IPS DF 6.9 (cell line): ENCODE measurements around the gene GANC.
A peak's percentile ranks its signal among the peaks of the same experiment; 100 is the strongest.
"Not testable (repeated sequence)": the region's sequence is repeated elsewhere in the genome, so short reads cannot be mapped to it uniquely, and the experiment has no call there.

Source experiments
- DNase-seq: peaks from one replicate; pipeline ENCODE4 v3.0.0-alpha.2; 2013; ENCODE audit warnings: low read depth, low spot score
- H3K27ac ChIP-seq: one replicate; pipeline ENCODE4 v1.5.1; 2013; ENCODE audit warnings: low read length, control low read depth
- H3K27me3 ChIP-seq: 2 replicates; pipeline ENCODE4 v1.6.1; 2013; ENCODE audit warnings: mild to moderate bottlenecking, low read length; ENCODE audit not compliant: control insufficient read depth, insufficient read depth
- H3K36me3 ChIP-seq: 2 replicates; pipeline ENCODE4 v1.6.1; 2013; ENCODE audit warnings: low read length; ENCODE audit not compliant: control insufficient read depth, insufficient read depth
- H3K4me1 ChIP-seq: 2 replicates; pipeline ENCODE4 v1.6.1; 2013; ENCODE audit warnings: low read length; ENCODE audit not compliant: control insufficient read depth, insufficient read depth
- H3K4me3 ChIP-seq: 2 replicates; pipeline ENCODE4 v1.5.1; 2013; ENCODE audit warnings: mild to moderate bottlenecking, low read length
- H3K9me3 ChIP-seq: 2 replicates; pipeline ENCODE4 v1.6.1; 2013; ENCODE audit warnings: low read length, inconsistent platforms; ENCODE audit not compliant: control insufficient read depth, insufficient read depth
- WGBS: extraction: QIAGEN DNeasy Blood & Tissue Kit; methylation state at CpG from one replicate; pipeline ENCODE4 v1.1.7; 2013; ENCODE audit warnings: mixed read lengths, missing lambda C conversion rate; ENCODE audit not compliant: insufficient read length, insufficient coverage; 5-methylcytosine and 5-hydroxymethylcytosine counted together

The GANC gene

GRCh38 chr15:42272939-42273899 is at the start of gene GANC, which contains the start of gene TMEM87A:
TSS of gene GANC (plus strand) at chr15:42273201. CDS start at chr15:42274482, 1,281 bp downstream.
TSS of gene TMEM87A (minus strand) at chr15:42273433. CDS start at chr15:42273398, 35 bp downstream.
- peak; percentile 97 for DNase-seq
- no peaks in the 10 kb centered on the region for H3K9me3 ChIP-seq
- WGBS = no CpG with 5 or more reads among the region's 52 CpGs
- H3K27me3 ChIP-seq = no peaks in the 10 kb centered on the region
- no peaks in the 10 kb centered on the region for H3K4me1 ChIP-seq
- no peaks in the 10 kb centered on the region for H3K36me3 ChIP-seq
- no peak within 1 kb of the TSS for H3K27ac ChIP-seq
- H3K4me3 ChIP-seq = peak within 1 kb of the TSS; percentile 94

DNA sequence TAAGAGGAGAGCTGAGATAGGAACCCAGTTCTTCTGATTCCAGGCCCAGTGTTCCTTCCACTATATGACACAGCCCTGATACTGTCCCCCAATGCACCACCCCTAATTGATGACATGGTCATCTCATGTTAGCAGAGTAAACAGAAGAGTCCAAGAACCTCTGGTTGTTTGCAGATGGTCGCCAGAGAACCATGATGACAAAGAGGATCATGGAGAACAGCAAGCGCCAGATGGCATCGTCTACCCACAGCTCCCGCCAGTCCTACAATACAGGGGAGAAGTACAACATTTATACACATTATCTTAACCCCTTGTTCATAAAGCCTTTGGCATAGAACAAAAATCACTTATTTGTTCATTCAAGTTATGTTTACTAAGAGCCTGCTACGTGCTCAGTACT is 46.4 kb upstream of the GANC start:
- whole genome bisulfite sequencing = no CpG with 5 or more reads among the region's 5 CpGs
- Histone ChIP-seq H3K9me3 (no peaks in the 10 kb centered on the region), H3K4me3 (no peak overlapping the region), H3K36me3 (peaks cover 8% of the 10 kb centered on the region; the same call in 1 of the 2 replicates), H3K27ac (no peak overlapping the region), H3K27me3 (no peaks in the 10 kb centered on the region), H3K4me1 (no peaks in the 10 kb centered on the region)
- DNase-seq = no peak

- H3K36me3 ChIP-seq = peaks cover 8% of the 10 kb centered on the region; the same call in 1 of the 2 replicates
- no peaks in the 10 kb centered on the region for H3K9me3 ChIP-seq
- no peaks in the 10 kb centered on the region for H3K4me1 ChIP-seq
- H3K4me3 ChIP-seq = no peak overlapping the region
- WGBS = no CpG with 5 or more reads among the region's 1 CpG
- no peaks in the 10 kb centered on the region for H3K27me3 ChIP-seq
- H3K27ac ChIP-seq = no peak overlapping the region
- no peak for DNase-seq
These were observed 45.0 kb upstream of the GANC start for GRCh38 chr15:42228036-42228435.

- H3K27ac ChIP-seq, DNase-seq, H3K4me3 ChIP-seq, H3K4me1 ChIP-seq, H3K27me3 ChIP-seq, H3K36me3 ChIP-seq, H3K9me3 ChIP-seq: not testable (repeated sequence)
- WGBS = no CpG with 5 or more reads among the region's 5 CpGs
These were observed 44.0 kb upstream of the GANC start for GRCh38 chr15:42228981-42229380.

DNA sequence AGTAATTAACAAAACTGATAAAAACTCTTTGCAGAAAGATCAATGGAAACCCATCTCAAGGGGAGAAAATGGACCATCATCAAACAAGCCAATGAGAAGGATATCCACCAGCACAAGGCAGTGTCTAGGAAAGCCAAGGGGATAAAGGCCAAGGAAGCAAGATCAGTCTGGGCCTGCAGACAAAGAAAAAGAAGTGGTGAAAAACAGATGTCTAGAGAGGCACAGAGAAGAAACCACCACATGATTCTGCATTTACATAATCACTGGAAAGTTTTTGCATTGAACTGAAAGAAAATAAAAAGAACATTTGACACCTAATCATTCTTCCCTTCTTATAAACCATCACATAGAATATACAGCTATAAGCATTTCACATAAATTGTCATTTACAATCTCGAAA is 41.9 kb upstream of the GANC start:
- Histone ChIP-seq H3K36me3 (peaks cover 4% of the 10 kb centered on the region; the same call in 1 of the 2 replicates), H3K4me3 (no peak overlapping the region), H3K4me1 (no peaks in the 10 kb centered on the region), H3K27me3 (no peaks in the 10 kb centered on the region), H3K9me3 (no peaks in the 10 kb centered on the region), H3K27ac (no peak overlapping the region)
- no peak for DNase-seq
- WGBS = 100% methylated on average over 1 of the region's 1 CpG

DNA sequence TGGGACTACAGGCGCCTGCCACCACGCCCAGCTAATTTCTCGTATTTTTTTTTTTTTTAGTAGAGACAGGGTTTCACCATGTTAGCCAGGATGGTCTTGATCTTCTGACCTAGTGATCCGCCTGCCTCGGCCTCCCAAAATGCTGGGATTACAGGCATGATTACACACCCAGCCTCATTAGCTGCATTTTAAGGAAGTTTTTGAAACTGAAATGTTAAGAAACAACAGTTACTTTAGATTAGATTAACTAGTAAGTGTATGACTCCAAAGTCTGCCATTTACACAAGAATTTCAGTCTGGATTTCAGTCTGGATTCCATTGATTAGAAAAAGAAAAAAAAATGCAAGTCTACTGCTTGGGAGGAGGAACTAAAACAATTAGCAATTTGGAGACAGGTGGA is 40.4 kb upstream of the GANC start:
- H3K36me3 ChIP-seq = no peaks in the 10 kb centered on the region; the same call in 1 of the 2 replicates
- H3K27ac ChIP-seq = no peak overlapping the region
- no peaks in the 10 kb centered on the region for H3K9me3 ChIP-seq
- no peak overlapping the region for H3K4me3 ChIP-seq
- H3K4me1 ChIP-seq = no peaks in the 10 kb centered on the region
- DNase-seq = no peak
- WGBS = no CpG with 5 or more reads among the region's 5 CpGs
- H3K27me3 ChIP-seq = no peaks in the 10 kb centered on the region

GRCh38 chr15:42233107-42233506 is 39.9 kb upstream of the GANC start:
- H3K4me3 ChIP-seq = no peak overlapping the region
- H3K36me3 ChIP-seq = no peaks in the 10 kb centered on the region; the same call in 1 of the 2 replicates
- H3K4me1 ChIP-seq = no peaks in the 10 kb centered on the region
- H3K27ac ChIP-seq = no peak overlapping the region
- no peaks in the 10 kb centered on the region for H3K27me3 ChIP-seq
- no peaks in the 10 kb centered on the region for H3K9me3 ChIP-seq
- no peak for DNase-seq
- no CpG with 5 or more reads among the region's 2 CpGs for WGBS

GRCh38 chr15:42239528-42240182 is 33.3 kb upstream of the GANC start:
- H3K9me3 ChIP-seq = no peaks in the 10 kb centered on the region
- H3K27ac ChIP-seq = no peak overlapping the region
- H3K4me3 ChIP-seq = no peak overlapping the region
- no peaks in the 10 kb centered on the region for H3K4me1 ChIP-seq
- DNase-seq = no peak
- no peaks in the 10 kb centered on the region; the same call in 1 of the 2 replicates for H3K36me3 ChIP-seq
- H3K27me3 ChIP-seq = no peaks in the 10 kb centered on the region

- Histone ChIP-seq H3K27ac (no peak overlapping the region), H3K4me3 (no peak overlapping the region), H3K36me3 (no peaks in the 10 kb centered on the region; the same call in 1 of the 2 replicates), H3K9me3 (no peaks in the 10 kb centered on the region), H3K27me3 (no peaks in the 10 kb centered on the region), H3K4me1 (no peaks in the 10 kb centered on the region)
- no CpG with 5 or more reads among the region's 1 CpG for WGBS
- no peak for DNase-seq
These were observed 32.2 kb upstream of the GANC start for GRCh38 chr15:42240823-42241222.

DNA sequence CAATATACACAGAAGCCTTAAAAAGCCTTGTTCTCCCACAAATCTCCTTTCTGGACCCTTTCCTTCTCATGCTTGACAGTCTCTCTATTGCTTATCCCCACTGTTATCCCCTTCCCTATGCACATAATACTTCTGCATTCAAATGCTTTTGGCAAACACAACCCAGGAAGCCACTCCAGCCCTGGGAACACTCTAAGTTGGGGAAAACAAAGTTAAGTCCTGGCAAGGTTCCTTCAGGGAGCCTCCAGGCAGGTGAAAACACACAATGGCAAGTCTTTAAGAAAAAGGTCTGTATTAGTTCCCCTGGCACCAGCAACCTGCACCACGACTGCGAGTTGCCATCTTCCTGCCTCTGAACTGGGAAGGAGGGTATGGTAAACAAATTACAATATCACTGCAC is 19.7 kb upstream of the GANC start:
- Histone ChIP-seq H3K9me3 (peaks cover 3% of the 10 kb centered on the region), H3K4me3 (no peak overlapping the region), H3K27me3 (no peaks in the 10 kb centered on the region), H3K36me3 (peaks cover 3% of the 10 kb centered on the region; the same call in 1 of the 2 replicates), H3K27ac (no peak overlapping the region), H3K4me1 (no peaks in the 10 kb centered on the region)
- DNase-seq = no peak
- WGBS = no CpG with 5 or more reads among the region's 2 CpGs
